ENCODE data around the gene ZIC5. TPM values are rescaled to one million over a fixed set of nuclear protein-coding genes. Genes with fewer than 3 reads are reported as not detected.

ZIC5 gene
- total and polyA plus RNA-seq, 8 donors, result 0.06 TPM; not detected in 7

- Histone ChIP-seq H3K9me3 (no peaks in the 10 kb centered on the region), H3K4me3 (no peak overlapping the region), H3K4me1 (no peaks in the 10 kb centered on the region), H3K36me3 (no peaks in the 10 kb centered on the region), H3K27me3 (no peaks in the 10 kb centered on the region), H3K27ac (no peak overlapping the region)
- FAIRE-seq, result no peak
- WGBS, 2 donors, result 82% methylated on average over 2 of the region's 2 CpGs
- intact Hi-C loops (cut with DNase I), result no loop called here
- no peak for ATAC-seq
- no peak for DNase-seq
- TF ChIP-seq, protein P1, sequence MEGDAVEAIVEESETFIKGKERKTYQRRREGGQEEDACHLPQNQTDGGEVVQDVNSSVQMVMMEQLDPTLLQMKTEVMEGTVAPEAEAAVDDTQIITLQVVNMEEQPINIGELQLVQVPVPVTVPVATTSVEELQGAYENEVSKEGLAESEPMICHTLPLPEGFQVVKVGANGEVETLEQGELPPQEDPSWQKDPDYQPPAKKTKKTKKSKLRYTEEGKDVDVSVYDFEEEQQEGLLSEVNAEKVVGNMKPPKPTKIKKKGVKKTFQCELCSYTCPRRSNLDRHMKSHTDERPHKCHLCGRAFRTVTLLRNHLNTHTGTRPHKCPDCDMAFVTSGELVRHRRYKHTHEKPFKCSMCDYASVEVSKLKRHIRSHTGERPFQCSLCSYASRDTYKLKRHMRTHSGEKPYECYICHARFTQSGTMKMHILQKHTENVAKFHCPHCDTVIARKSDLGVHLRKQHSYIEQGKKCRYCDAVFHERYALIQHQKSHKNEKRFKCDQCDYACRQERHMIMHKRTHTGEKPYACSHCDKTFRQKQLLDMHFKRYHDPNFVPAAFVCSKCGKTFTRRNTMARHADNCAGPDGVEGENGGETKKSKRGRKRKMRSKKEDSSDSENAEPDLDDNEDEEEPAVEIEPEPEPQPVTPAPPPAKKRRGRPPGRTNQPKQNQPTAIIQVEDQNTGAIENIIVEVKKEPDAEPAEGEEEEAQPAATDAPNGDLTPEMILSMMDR (IDR thresholded peaks at IDR 0.05), result no peak
Measured at GRCh38 chr13:99935772-99936171, 35.8 kb downstream of the ZIC5 start.

- DNase-seq (no peak), FAIRE-seq (no peak)
Measured at GRCh38 chr13:99932912-99933311, 38.7 kb downstream of the ZIC5 start.

DNA sequence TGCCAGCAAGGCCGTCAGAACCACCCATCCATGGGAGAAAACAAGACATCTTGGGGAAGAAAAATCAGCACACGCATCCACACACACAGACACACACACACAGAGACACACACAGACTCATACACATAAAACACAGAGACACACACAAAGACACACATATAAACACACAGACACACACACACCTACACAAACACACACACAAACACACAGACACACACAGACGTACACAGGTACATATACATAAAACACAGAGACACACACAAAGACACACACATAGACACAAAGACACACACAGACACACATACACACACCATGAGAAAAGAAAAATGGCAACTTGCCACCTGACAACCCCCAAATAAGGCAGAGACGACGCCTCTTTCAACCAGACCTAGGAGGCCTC, 40.6 kb downstream of the ZIC5 start:
- no peaks in the 10 kb centered on the region for H3K4me1 ChIP-seq
- H3K27me3 ChIP-seq, result peaks cover 0 to 5% (median 2%) of the 10 kb centered on the region in 4 donors
- H3K4me3 ChIP-seq, result no peak overlapping the region
- 88% methylated on average over 5 of the region's 5 CpGs for WGBS, 2 donors
- H3K36me3 ChIP-seq, result no peaks in the 10 kb centered on the region
- FAIRE-seq (no peak), DNase-seq (no peak), ATAC-seq (no peak)
- no peaks in the 10 kb centered on the region for H3K9me3 ChIP-seq
- H3K27ac ChIP-seq, result no peak overlapping the region
- TF ChIP-seq, protein P1 (IDR thresholded peaks at IDR 0.05), result no peak
- intact Hi-C loops (cut with DNase I), result no loop called here

More at GRCh38 chr13:99932912-99933311, 38.7 kb downstream of the ZIC5 start:
- Histone ChIP-seq H3K9me3 (no peaks in the 10 kb centered on the region), H3K27me3 (peaks cover 0 to 2% (median 0%) of the 10 kb centered on the region in 4 donors), H3K36me3 (no peaks in the 10 kb centered on the region), H3K4me3 (no peak overlapping the region), H3K27ac (no peak overlapping the region), H3K4me1 (no peaks in the 10 kb centered on the region)
- intact Hi-C loops (cut with DNase I), result no loop called here
- ATAC-seq, result no peak
- TF ChIP-seq, protein P1 (IDR thresholded peaks at IDR 0.05), result no peak
- 79 to 85% methylated on average over 5 of the region's 5 CpGs for WGBS, 2 donors

GRCh38 chr13:99929866-99930265, 41.7 kb downstream of the ZIC5 start:
- H3K27ac ChIP-seq, result no peak overlapping the region
- FAIRE-seq (no peak), DNase-seq (no peak), ATAC-seq (no peak)
- H3K4me3 ChIP-seq, result no peak overlapping the region
- TF ChIP-seq, protein P1 (IDR thresholded peaks at IDR 0.05), result no peak
- no peaks in the 10 kb centered on the region for H3K36me3 ChIP-seq
- no peaks in the 10 kb centered on the region for H3K9me3 ChIP-seq
- intact Hi-C loops (cut with DNase I), result no loop called here
- H3K4me1 ChIP-seq, result no peaks in the 10 kb centered on the region
- WGBS, 2 donors, result 79 to 81% methylated on average over 7 of the region's 7 CpGs
- peaks cover 0 to 5% (median 2%) of the 10 kb centered on the region in 4 donors for H3K27me3 ChIP-seq

DNA sequence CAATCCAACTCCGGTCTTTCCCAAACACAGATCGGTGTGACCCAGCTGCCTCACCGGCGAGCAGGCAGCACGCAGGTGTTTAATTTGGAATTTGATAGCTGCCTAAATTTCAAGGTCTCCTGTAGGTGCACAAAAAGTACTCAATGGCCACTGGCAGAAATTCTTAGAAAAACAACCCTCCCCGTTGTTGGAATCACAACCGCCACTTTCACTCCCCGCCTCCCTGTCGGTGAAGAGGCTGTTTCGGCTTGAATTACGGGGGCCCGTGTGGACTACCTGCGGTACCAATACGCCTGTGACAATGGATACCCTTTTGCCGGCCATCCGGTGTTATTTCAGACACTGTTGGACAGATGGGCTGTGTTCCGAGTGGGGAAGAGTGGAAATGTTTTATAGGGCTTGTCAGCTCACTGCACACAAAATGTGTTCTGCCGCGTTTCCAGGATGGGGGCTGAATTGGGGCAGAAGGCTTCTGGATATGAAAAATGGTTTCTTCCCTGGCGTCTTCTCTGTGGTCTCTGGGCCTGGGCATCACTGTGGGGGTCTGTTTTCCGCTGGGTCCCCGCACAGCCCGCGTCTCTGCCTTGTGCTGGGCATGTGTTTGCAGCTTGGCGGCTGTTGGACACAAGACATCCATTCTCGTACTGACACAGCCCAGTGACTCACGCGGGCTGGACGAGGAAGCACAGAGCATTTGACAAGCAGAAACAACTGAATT, 45.4 kb downstream of the ZIC5 start:
- H3K4me3 ChIP-seq, result peak overlapping the region in 3 of 4 donors; percentile 1 to 31 (median 12)
- no peaks in the 10 kb centered on the region for H3K9me3 ChIP-seq
- peak in 3 of 6 donors; percentile 18 to 63 (median 18) for DNase-seq
- H3K4me1 ChIP-seq, result no peaks in the 10 kb centered on the region
- no peak overlapping the region for H3K27ac ChIP-seq
- TF ChIP-seq, protein P1 (IDR thresholded peaks at IDR 0.05), result no peak
- intact Hi-C loops (cut with DNase I), result no loop called here
- 25 to 28% methylated on average over 29 of the region's 29 CpGs for WGBS, 2 donors
- H3K36me3 ChIP-seq, result no peaks in the 10 kb centered on the region
- ATAC-seq, result peak; percentile 69 to 90 (median 82)
- FAIRE-seq, result no peak
- peaks cover 0 to 5% (median 2%) of the 10 kb centered on the region in 4 donors for H3K27me3 ChIP-seq

Measured in pancreas (tissue), 10 donors.